ENCODE results near the gene DHX9. TPM values are rescaled to one million over a fixed set of nuclear protein-coding genes. Genes with fewer than 3 reads are reported as not detected.
A peak's percentile ranks its signal among the peaks of the same experiment; 100 is the strongest.

Gene DHX9
- total RNA-seq, 1 experiment from 2014 or later: 180 TPM

DNA sequence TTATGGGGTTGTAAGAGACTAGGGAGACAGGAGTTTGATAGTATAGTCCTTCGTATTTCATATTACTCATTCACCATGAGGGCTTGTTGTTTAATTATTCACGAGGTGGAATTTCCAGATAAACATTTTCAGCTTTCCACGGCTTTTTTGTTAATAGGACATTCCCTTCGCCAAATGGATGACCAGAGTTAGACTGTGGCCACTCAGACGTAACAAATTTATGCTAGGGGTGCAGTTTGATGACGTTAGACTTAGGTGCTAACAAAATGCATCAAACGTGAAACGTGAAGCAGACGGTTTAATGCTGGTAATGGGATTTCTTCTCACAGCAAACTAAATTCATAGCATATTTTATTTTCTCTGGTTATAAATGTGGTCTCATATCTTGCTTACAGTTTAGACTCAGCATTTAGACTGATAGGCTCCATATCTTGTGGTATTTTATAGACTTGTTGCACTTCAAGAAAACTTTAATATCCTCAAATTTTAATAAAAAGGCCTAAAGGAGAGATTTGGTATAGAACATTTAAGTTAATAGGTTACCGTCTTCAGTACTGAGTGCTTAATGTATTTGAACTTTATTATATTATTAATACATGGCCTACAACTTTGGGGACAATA, 2.3 kb downstream of the DHX9 start:
- in situ Hi-C loops (cut with HindIII; ENCODE audit: low pct_unique_long_range_greater_than_20kb, low sequenced_read_pairs): no loop called here
- DNase-seq (ENCODE audit: low read depth, low spot score): no peak
- H3K27ac ChIP-seq (ENCODE audit: low read length): peak overlapping the region; percentile 91

DNA sequence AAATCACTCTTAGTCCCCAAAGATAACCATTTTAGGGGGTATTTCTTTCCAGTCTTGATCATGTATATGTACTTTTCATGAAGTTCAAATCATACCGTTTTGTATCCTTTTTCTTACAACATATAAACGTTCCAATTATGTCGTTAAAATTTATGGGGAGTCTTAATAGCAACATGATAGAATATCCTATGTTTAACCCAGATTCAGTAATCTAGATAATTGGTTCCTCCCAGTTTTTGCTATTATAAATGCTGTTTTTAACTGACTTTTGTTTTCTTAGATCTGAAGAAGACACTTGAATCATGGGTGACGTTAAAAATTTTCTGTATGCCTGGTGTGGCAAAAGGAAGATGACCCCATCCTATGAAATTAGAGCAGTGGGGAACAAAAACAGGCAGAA, 3.1 kb downstream of the DHX9 start:
- H3K27ac ChIP-seq (ENCODE audit: low read length): peak overlapping the region; percentile 14; the same call in 1 of the 2 replicates
- TF ChIP-seq POLR2AphosphoS5 (IDR thresholded peaks at IDR 0.05; ENCODE audit: low read depth, low read length) (no peak), TCF7L2 (IDR thresholded peaks at IDR 0.05; ENCODE audit: low read depth, low read length) (no peak), SIN3A (IDR thresholded peaks at IDR 0.05; ENCODE audit: borderline replicate concordance, insufficient read depth, low read depth, low read length) (no peak), REST (IDR thresholded peaks at IDR 0.05; ENCODE audit: insufficient read depth in 1 of 2, low read depth in 2 of 2, low read length in 1 of 2) (no peak), CTCF (IDR thresholded peaks at IDR 0.05) (no peak)
- H3K9me3 ChIP-seq (ENCODE audit: control insufficient read depth, insufficient read depth, low read depth, low read length): no peaks in the 10 kb centered on the region
- no peaks in the 10 kb centered on the region for H3K27me3 ChIP-seq (ENCODE audit: control insufficient read depth, insufficient read depth, low read length)
- no TSS peak for BruUV-seq (replicated peaks)
- peak overlapping the region in 1 of 2 experiments; percentile 93; a peak in 3 of 4 replicates for H3K4me3 ChIP-seq (ENCODE audit: low read depth in 2 of 2, low read length in 2 of 2)
- POLR2A ChIA-PET: no interaction called here
- DNase-seq (ENCODE audit: low read depth, low spot score) (no peak), ATAC-seq (no peak)
- intact Hi-C loops (cut with micrococcal nuclease; ENCODE audit: unreplicated experiment) (no loop called here), in situ Hi-C loops (cut with HindIII; ENCODE audit: low pct_unique_long_range_greater_than_20kb, low sequenced_read_pairs) (no loop called here)
- H3K4me1 ChIP-seq (ENCODE audit: control insufficient read depth, insufficient read depth, low read length): peaks cover 16% of the 10 kb centered on the region
- H3K36me3 ChIP-seq (ENCODE audit: control insufficient read depth, insufficient read depth, low read length): peaks cover 33% of the 10 kb centered on the region
- CTCF ChIA-PET: no interaction called here

More for the DNA sequence above, 2.3 kb downstream of the DHX9 start:
- TF ChIP-seq TCF7L2 (IDR thresholded peaks at IDR 0.05; ENCODE audit: low read depth, low read length) (no peak), REST (IDR thresholded peaks at IDR 0.05; ENCODE audit: insufficient read depth in 1 of 2, low read depth in 2 of 2, low read length in 1 of 2) (no peak)
- Histone ChIP-seq H3K27me3 (ENCODE audit: control insufficient read depth, insufficient read depth, low read length) (no peaks in the 10 kb centered on the region), H3K4me3 (ENCODE audit: low read depth in 2 of 2, low read length in 2 of 2) (peak overlapping the region; percentile 90 to 93), H3K9me3 (ENCODE audit: control insufficient read depth, insufficient read depth, low read depth, low read length) (no peaks in the 10 kb centered on the region), H3K4me1 (ENCODE audit: control insufficient read depth, insufficient read depth, low read length) (peaks cover 16% of the 10 kb centered on the region), H3K36me3 (ENCODE audit: control insufficient read depth, insufficient read depth, low read length) (peaks cover 25% of the 10 kb centered on the region)
- intact Hi-C loops (cut with micrococcal nuclease; ENCODE audit: unreplicated experiment): no loop called here
- no peak for ATAC-seq
- BruUV-seq (replicated peaks): TSS peak; percentile 48
- ChIA-PET CTCF (no interaction called here), POLR2A (interaction anchor here (0.7 kb wide), 1 partner anchor 11 kb away, joined by 3 read pairs; no protein-coding TSS in a partner anchor)

All from Panc1 (cell line).